DOHH2 (cell line): ENCODE measurements around the gene E2F6.
A peak's percentile ranks its signal among the peaks of the same experiment; 100 is the strongest.

Source experiments
- CTCF ChIP-seq: fragments of 200-600 bp; sonication (generic); IDR thresholded peaks from one replicate; pipeline ENCODE4 v1.5.1; 2014; ENCODE audit warnings: antibody characterized with exemption, mild to moderate bottlenecking, low read depth, low read length; ENCODE audit not compliant: poor library complexity, severe bottlenecking
- EZH2phosphoT487 ChIP-seq: fragments of 200-600 bp; sonication (generic); IDR thresholded peaks from 2 replicates; pipeline ENCODE4 v1.6.1; 2017; ENCODE audit warnings: borderline replicate concordance, mild to moderate bottlenecking, antibody characterized with exemption, low read length, moderate library complexity, mixed read lengths

- TF ChIP-seq CTCF (peak; percentile 86), EZH2phosphoT487 (no peak)
Measured at GRCh38 chr2:11411768-11412448, 54.1 kb downstream of the E2F6 start.
